GM10266 (cell line): Measurements from ENCODE around the gene SPIN1.

ENCODE experiments used
- DNase-seq: peaks from one replicate; pipeline ENCODE4 v3.0.0; 2012; ENCODE audit errors: extremely low spot score
- TF ChIP-seq, protein P1 (sequence below): IDR thresholded peaks from 2 replicates; pipeline ENCODE4 v1.5.1; 2012; ENCODE audit warnings: mild to moderate bottlenecking, low read depth; ENCODE audit not compliant: control insufficient read depth, insufficient read depth; ENCODE audit errors: missing control alignments

The SPIN1 gene

DNA sequence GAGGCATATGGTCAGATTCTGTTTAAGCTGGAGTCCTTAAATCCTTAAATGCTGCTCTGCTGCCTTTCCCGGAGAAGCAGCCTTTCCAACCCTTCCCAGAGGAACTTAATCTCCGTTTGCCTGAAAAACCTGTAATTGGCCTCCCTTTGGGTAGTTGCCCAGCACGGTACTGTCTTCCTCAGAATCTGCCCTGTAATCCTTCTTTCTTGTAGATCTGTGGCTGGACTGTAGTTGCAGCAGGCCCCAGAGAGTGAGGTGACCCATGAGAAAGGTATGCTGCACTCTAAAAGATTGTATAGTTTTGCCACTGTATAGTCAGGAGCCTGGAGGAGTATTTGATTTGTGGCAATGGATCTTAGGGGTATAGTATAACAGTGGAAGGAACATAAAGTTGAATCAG lies 11.7 kb downstream of the SPIN1 start:
- no peak for DNase-seq
- TF ChIP-seq, protein P1, sequence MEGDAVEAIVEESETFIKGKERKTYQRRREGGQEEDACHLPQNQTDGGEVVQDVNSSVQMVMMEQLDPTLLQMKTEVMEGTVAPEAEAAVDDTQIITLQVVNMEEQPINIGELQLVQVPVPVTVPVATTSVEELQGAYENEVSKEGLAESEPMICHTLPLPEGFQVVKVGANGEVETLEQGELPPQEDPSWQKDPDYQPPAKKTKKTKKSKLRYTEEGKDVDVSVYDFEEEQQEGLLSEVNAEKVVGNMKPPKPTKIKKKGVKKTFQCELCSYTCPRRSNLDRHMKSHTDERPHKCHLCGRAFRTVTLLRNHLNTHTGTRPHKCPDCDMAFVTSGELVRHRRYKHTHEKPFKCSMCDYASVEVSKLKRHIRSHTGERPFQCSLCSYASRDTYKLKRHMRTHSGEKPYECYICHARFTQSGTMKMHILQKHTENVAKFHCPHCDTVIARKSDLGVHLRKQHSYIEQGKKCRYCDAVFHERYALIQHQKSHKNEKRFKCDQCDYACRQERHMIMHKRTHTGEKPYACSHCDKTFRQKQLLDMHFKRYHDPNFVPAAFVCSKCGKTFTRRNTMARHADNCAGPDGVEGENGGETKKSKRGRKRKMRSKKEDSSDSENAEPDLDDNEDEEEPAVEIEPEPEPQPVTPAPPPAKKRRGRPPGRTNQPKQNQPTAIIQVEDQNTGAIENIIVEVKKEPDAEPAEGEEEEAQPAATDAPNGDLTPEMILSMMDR, result no peak

DNA sequence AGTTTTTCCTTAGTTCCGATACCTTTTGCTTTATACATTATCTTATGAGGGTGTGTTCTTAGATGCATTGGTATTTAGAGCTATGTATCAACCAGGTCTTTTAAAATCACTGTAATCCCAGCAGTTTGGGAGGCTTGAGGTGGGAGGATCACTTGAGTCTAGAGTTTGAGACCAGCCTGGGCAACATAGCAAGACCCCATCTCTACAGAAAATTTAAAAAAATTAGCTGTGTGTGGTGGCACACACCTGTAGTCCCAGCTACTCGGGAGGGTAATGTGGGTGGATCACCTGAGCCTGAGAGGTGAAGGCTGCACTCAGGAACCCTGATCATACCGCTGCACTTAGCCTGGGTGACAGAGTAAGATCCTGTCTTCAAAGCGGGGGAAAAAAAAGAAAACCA lies 15.1 kb downstream of the SPIN1 start:
- DNase-seq, result no peak
- TF ChIP-seq, protein P1, result no peak

DNA sequence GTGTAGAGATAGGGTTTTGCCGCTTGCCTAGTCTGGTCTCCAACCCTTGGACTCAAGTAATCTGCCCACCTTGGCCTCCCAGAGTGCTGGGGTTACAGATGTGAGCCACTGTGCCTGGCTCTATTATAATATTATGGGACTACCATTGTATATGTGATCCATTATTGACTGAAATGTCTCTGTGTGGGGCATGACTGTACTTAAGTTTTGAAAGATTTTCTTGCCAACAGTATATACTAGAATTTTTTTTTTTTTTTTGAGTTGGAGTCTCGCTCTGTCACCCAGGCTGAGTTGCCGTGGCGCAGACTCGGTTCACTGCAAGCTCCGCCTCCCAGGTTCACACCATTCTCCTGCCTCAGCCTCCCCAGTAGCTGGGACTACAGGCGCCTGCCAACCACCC lies 17.8 kb downstream of the SPIN1 start:
- TF ChIP-seq, protein P1, result no peak
- no peak for DNase-seq

DNA sequence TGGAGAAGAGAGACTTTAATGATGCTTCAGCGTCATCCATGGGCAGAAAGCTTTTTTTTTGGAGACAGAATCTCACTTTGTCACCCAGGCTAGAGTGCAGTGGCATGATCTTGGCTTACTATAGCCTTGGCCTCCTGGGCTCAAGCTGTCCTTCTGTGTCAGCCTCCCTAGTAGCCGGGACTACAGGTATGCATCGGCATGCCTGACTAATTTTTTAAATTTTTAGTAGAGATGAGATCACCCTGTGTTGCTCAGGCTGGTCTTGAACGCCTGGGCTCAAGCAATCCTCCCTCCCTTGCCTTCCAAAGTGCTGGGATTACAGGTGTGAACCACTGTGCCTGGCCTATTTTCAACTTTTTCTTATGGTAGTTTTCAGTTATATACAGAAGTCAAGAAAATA lies 23.2 kb downstream of the SPIN1 start:
- TF ChIP-seq, protein P1, result no peak
- no peak for DNase-seq

DNA sequence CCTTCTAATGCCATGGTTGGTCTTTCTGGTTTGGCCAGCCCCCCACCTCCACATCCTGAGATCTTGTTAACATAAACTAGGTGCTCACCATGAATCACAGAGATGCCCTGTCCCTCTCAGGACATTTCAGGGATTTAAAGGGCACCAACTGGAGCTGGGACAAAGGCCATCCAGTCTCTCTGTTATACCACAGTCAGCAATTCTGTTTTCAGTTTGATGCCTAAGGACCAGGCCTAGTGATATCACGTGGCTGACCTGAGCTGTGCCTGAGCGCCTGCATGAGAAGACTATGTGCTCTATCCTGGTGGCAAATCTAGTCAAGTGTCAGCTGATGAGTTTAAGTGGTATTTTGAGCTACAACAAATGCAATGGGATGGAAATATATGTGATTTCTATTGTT lies 26.1 kb downstream of the SPIN1 start:
- TF ChIP-seq, protein P1, result no peak

DNA sequence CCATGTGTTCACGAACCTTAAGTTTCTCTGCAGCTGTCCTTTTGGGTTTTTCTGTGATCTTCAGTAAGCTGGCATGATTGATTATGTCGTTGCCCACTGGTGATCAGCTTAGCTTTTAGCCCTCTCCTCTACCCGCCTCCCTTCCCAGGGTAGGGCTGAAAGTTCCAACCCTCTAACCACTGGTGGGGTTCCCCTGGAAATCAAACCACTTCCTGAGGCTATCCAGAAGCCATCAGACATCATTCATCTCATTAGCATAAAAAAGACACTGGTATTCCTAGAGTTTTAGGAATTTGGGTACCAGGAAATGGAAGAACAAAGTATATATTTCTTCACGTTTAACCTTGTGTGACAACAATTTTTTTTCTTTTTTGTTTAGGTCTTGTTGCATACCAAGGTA lies 29.8 kb downstream of the SPIN1 start:
- TF ChIP-seq, protein P1, result no peak
- no peak for DNase-seq

More for the DNA sequence above, 26.1 kb downstream of the SPIN1 start:
- no peak for DNase-seq

DNA sequence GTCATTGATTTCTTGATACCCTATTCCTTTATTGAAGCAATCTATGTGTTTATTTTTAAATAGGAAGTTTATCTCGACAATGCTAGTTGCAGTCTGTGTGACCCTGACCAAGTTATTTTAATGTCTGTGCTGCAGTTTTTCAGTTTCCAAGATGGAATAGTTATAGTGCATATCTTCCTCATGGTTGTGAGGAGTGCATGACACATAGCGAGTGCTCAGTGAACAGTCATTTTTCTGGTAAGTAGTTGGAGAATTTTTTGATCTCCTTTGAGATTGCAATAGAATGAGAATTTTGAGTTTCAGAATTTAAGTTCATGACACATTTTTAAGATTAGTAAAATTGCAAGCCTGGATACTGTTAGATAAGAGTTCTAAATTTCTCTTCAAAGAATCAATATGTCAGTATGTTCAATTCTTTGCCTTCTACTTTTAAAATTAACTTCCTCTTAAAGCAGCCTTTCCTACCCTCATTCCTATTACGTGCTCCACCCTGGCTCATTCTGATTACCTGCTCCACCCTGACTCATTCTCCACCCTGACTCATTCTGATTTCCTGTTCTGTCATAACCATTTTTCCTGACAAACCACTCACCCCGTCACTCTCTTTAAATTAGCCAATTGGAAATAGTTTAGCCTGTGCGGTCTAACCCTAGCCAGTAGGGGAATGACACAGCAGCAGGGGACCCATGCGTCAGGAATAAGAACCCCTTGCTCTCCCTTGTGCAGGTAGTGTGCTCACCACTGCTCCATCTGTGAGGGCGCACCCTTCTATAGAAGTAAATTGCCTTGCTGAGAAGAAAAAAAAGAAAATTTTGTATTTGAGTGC lies 30.7 kb downstream of the SPIN1 start:
- TF ChIP-seq, protein P1, result no peak
- no peak for DNase-seq
